Brain microvascular endothelial cell (primary cell): ENCODE data around the gene RFESD.

ENCODE experiments used
- DNase-seq: peaks from one replicate; pipeline ENCODE4 v3.0.0-alpha.2; 2020
- H3K27ac ChIP-seq: fragments of 250-450 bp; sonication (Bioruptor Pico); 2 replicates; pipeline ENCODE4 v1.5.1; 2020; ENCODE audit warnings: mild to moderate bottlenecking, moderate library complexity
- H3K27me3 ChIP-seq: fragments of 250-450 bp; sonication (Bioruptor Pico); replicated peaks from 2 replicates; pipeline ENCODE4 v1.5.1; 2020; ENCODE audit warnings: mild to moderate bottlenecking
- H3K36me3 ChIP-seq: fragments of 250-450 bp; sonication (Bioruptor Pico); replicated peaks from 2 replicates; pipeline ENCODE4 v1.5.1; 2020; ENCODE audit warnings: mild to moderate bottlenecking
- H3K4me3 ChIP-seq: 2 replicates; pipeline ENCODE4 v1.5.1; 2011; ENCODE audit warnings: low read depth, mild to moderate bottlenecking, control low read depth, low read length, moderate library complexity
- in situ Hi-C: cut with HindIII; loops from 2 replicates; pipeline ENCODE4 v1.10.0; 2017; ENCODE audit warnings: low sequenced_read_pairs, low pct_ligation_motif_present
- TF ChIP-seq, protein P1 (sequence below): IDR thresholded peaks from 2 replicates; pipeline ENCODE4 v1.5.1; 2011; ENCODE audit warnings: low read depth, mild to moderate bottlenecking, moderate library complexity, low read length, control low read depth, inconsistent platforms; ENCODE audit errors: missing control alignments

RFESD gene

GRCh38 chr5:95623706-95624105 lies 22.9 kb upstream of the RFESD start:
- Histone ChIP-seq H3K36me3 (no peaks in the 10 kb centered on the region), H3K27me3 (no peaks in the 10 kb centered on the region), H3K4me3 (no peak overlapping the region), H3K27ac (no peak overlapping the region)
- DNase-seq = no peak
- in situ Hi-C loops = no loop called here
- TF ChIP-seq, protein P1, sequence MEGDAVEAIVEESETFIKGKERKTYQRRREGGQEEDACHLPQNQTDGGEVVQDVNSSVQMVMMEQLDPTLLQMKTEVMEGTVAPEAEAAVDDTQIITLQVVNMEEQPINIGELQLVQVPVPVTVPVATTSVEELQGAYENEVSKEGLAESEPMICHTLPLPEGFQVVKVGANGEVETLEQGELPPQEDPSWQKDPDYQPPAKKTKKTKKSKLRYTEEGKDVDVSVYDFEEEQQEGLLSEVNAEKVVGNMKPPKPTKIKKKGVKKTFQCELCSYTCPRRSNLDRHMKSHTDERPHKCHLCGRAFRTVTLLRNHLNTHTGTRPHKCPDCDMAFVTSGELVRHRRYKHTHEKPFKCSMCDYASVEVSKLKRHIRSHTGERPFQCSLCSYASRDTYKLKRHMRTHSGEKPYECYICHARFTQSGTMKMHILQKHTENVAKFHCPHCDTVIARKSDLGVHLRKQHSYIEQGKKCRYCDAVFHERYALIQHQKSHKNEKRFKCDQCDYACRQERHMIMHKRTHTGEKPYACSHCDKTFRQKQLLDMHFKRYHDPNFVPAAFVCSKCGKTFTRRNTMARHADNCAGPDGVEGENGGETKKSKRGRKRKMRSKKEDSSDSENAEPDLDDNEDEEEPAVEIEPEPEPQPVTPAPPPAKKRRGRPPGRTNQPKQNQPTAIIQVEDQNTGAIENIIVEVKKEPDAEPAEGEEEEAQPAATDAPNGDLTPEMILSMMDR = no peak

- in situ Hi-C loops = no loop called here
- Histone ChIP-seq H3K27ac (no peak overlapping the region), H3K36me3 (no peaks in the 10 kb centered on the region), H3K4me3 (no peak overlapping the region), H3K27me3 (no peaks in the 10 kb centered on the region)
- TF ChIP-seq, protein P1 = no peak
- no peak for DNase-seq
These were observed 22.2 kb upstream of the RFESD start for GRCh38 chr5:95624368-95624767.

- in situ Hi-C loops = no loop called here
- H3K27me3 ChIP-seq = no peaks in the 10 kb centered on the region
These were observed 19.9 kb upstream of the RFESD start for GRCh38 chr5:95626701-95627100.

GRCh38 chr5:95627971-95628810 lies 18.4 kb upstream of the RFESD start:
- no peak for DNase-seq
- H3K4me3 ChIP-seq = no peak overlapping the region
- H3K27ac ChIP-seq = no peak overlapping the region
- no peaks in the 10 kb centered on the region for H3K27me3 ChIP-seq
- TF ChIP-seq, protein P1 = no peak
- in situ Hi-C loops = no loop called here
- H3K36me3 ChIP-seq = no peaks in the 10 kb centered on the region

More at GRCh38 chr5:95626701-95627100, 19.9 kb upstream of the RFESD start:
- TF ChIP-seq, protein P1 = no peak
- Histone ChIP-seq H3K36me3 (no peaks in the 10 kb centered on the region), H3K4me3 (no peak overlapping the region), H3K27ac (no peak overlapping the region)
- DNase-seq = no peak

DNA sequence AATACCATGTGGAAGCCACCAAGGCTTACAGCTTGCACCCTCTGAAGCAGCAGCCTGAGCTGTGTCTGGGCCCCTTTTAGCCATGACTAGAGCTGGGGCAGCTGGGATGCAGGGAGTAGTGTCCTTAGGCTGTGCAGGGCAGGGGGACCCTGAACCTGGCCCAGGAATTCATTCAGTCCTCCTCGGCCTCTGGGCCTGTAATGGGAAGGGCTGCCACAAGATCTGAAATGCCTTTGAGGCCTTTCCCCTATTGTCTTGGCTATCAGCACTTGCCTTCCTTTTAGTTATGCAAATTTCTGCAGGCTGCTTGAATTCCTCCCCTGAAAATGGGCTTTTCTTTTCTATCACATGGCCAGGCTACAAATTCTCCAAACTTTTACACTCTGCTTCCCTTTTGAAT lies 17.6 kb upstream of the RFESD start:
- H3K27ac ChIP-seq = no peak overlapping the region
- H3K27me3 ChIP-seq = no peaks in the 10 kb centered on the region
- in situ Hi-C loops = no loop called here
- DNase-seq = no peak
- TF ChIP-seq, protein P1 = no peak
- no peak overlapping the region for H3K4me3 ChIP-seq
- H3K36me3 ChIP-seq = no peaks in the 10 kb centered on the region
